Peyer's patch (tissue), 4 donors: ENCODE measurements around the gene C11orf71.

Experiments
- POLR2A ChIP-seq, 2 donors: fragments of 450-650 bp; IDR thresholded peaks; one replicate each; pipeline ENCODE4 v1.5.1; 2017; ENCODE audit warnings: antibody characterized with exemption in 2 of 2, mild to moderate bottlenecking in 2 of 2, moderate library complexity in 2 of 2
- TF ChIP-seq, protein P1 (sequence below), 6 experiments: fragments of 450-650 bp in 4 of 6; fragments of 200-600 bp in 2 of 6; sonication (generic) in 1 of 6; IDR thresholded peaks; one replicate each; pipeline ENCODE4 v1.5.1; 2017 to 2019; ENCODE audit warnings: antibody characterized with exemption in 6 of 6, mild to moderate bottlenecking in 3 of 6, moderate library complexity in 1 of 6

DNA sequence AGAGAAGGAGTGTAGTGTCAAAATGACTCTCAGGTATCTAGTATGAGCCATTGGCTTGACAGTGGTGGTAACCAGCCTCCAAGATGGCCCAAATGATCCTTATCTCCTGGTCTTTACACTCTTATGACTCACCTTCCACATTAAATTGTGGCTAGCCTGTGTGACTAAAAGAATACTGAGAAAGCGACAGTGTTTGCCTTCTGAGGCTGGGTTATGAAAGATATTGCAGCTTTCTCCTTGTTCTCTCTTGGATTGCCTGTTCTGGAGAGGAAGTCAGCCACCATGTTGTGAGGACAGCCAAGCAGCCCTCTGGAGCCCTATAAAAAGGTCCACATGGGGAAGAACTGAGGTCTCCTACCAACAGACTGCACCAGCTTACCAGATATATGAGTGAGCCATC, 15.8 kb downstream of the C11orf71 start:
- TF ChIP-seq, protein P1, sequence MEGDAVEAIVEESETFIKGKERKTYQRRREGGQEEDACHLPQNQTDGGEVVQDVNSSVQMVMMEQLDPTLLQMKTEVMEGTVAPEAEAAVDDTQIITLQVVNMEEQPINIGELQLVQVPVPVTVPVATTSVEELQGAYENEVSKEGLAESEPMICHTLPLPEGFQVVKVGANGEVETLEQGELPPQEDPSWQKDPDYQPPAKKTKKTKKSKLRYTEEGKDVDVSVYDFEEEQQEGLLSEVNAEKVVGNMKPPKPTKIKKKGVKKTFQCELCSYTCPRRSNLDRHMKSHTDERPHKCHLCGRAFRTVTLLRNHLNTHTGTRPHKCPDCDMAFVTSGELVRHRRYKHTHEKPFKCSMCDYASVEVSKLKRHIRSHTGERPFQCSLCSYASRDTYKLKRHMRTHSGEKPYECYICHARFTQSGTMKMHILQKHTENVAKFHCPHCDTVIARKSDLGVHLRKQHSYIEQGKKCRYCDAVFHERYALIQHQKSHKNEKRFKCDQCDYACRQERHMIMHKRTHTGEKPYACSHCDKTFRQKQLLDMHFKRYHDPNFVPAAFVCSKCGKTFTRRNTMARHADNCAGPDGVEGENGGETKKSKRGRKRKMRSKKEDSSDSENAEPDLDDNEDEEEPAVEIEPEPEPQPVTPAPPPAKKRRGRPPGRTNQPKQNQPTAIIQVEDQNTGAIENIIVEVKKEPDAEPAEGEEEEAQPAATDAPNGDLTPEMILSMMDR (IDR thresholded peaks at IDR 0.05): no peak
- no peak for TF ChIP-seq POLR2A (IDR thresholded peaks at IDR 0.05)
